HepG2 (cell line): ENCODE measurements around the gene LSM2. TPM values are rescaled to one million over a fixed set of nuclear protein-coding genes. Genes with fewer than 3 reads are reported as not detected.

Experiments used
- CBX2 ChIP-seq, 2 experiments: fragments of 200-600 bp in 1 of 2; sonication (generic); formaldehyde crosslinking in 1 of 2; IDR thresholded peaks; 2 replicates each; pipeline versions ENCODE4 v1.7.0 to v1.8.1; 2018 to 2022; ENCODE audit warnings: low read depth in 2 of 2, low read length in 1 of 2, mild to moderate bottlenecking in 1 of 2, missing genetic modification reagents in 1 of 2
- FOXA1 ChIP-seq, 2 experiments: fragments of 450-650 bp in 1 of 2; sonication (generic) in 1 of 2; formaldehyde crosslinking in 1 of 2; IDR thresholded peaks; 2 replicates each; pipeline versions ENCODE4 v1.4.0 to v1.6.1; 2016 to 2020; ENCODE audit warnings: missing genetic modification reagents in 1 of 2
- HHEX ChIP-seq: IDR thresholded peaks from 2 replicates; pipeline ENCODE4 v1.6.1; 2016; ENCODE audit warnings: control low read depth
- JUNB ChIP-seq: sonication (generic); formaldehyde crosslinking; IDR thresholded peaks from 2 replicates; pipeline ENCODE4 v1.8.0; 2022; ENCODE audit warnings: missing genetic modification reagents, mild to moderate bottlenecking, borderline replicate concordance
- MIXL1 ChIP-seq: IDR thresholded peaks from 2 replicates; pipeline ENCODE4 v1.6.1; 2016
- NKX3-1 ChIP-seq: sonication (generic); formaldehyde crosslinking; IDR thresholded peaks from 2 replicates; pipeline ENCODE4 v1.5.0; 2020; ENCODE audit warnings: missing genetic modification reagents
- NONO ChIP-seq, 2 experiments: fragments of 450-650 bp in 1 of 2; sonication (generic) in 1 of 2; formaldehyde crosslinking in 1 of 2; IDR thresholded peaks in 1 of 2; conservative IDR thresholded peaks in 1 of 2; 2 replicates each; pipeline versions ENCODE4 v1.6.1 to v1.8.0; 2017 to 2022; ENCODE audit warnings: mild to moderate bottlenecking in 1 of 2, missing genetic modification reagents in 1 of 2, moderate library complexity in 1 of 2
- ONECUT2 ChIP-seq: sonication (generic); formaldehyde crosslinking; IDR thresholded peaks from 2 replicates; pipeline ENCODE4 v1.4.0; 2020; ENCODE audit warnings: missing genetic modification reagents
- SIN3B ChIP-seq: fragments of 150-350 bp; IDR thresholded peaks from 2 replicates; pipeline ENCODE4 v1.6.1; 2014; ENCODE audit warnings: low read length
- SYNCRIP ChIP-seq: fragments of 200-400 bp; formaldehyde crosslinking; IDR thresholded peaks from 2 replicates; pipeline ENCODE4 v1.6.1; 2018; ENCODE audit warnings: mild to moderate bottlenecking, low read depth, low read length; ENCODE audit not compliant: insufficient read depth
- ZNF446 ChIP-seq: sonication (generic); formaldehyde crosslinking; IDR thresholded peaks from 2 replicates; pipeline ENCODE4 v1.5.0; 2020; ENCODE audit warnings: mild to moderate bottlenecking, missing genetic modification reagents
- ZNF598 ChIP-seq: sonication (generic); formaldehyde crosslinking; IDR thresholded peaks from 2 replicates; pipeline ENCODE4 v1.5.1; 2020; ENCODE audit warnings: mild to moderate bottlenecking, missing genetic modification reagents, borderline replicate concordance
- ZNF883 ChIP-seq: sonication (generic); formaldehyde crosslinking; IDR thresholded peaks from 2 replicates; pipeline ENCODE4 v1.5.1; 2020; ENCODE audit warnings: mild to moderate bottlenecking, missing genetic modification reagents; ENCODE audit errors: not compliant biosample characterization
- ZSCAN22 ChIP-seq: sonication (generic); formaldehyde crosslinking; IDR thresholded peaks from 2 replicates; pipeline ENCODE4 v1.4.0; 2020; ENCODE audit warnings: mild to moderate bottlenecking, missing genetic modification reagents
- polyA plus RNA-seq, 8 experiments: library from polyadenylated mRNA; depleted of rRNA in 3 of 8; stranded (reverse) in 7 of 8; unstranded in 1 of 8; fragments of >200 nt; fragmentation: Illumina TruSeq in 4 of 8; extraction: Trizol in 4 of 8; gene quantifications; 2 replicates each; pipeline versions ENCODE4 v1.2.1 to v1.2.3, GENCODE V29; 2011 to 2016; ENCODE audit warnings: low read depth in 4 of 8, missing spikeins in 1 of 8, mixed read lengths in 1 of 8; ENCODE audit not compliant: insufficient read depth in 1 of 8
- total RNA-seq, 5 experiments: library from RNA; depleted of rRNA; stranded (reverse); fragments of >200 nt; fragmentation: Illumina TruSeq; extraction: Trizol; gene quantifications; 2 replicates each; pipeline ENCODE4 v1.2.3, GENCODE V29; 2016; ENCODE audit warnings: low read depth in 1 of 5
- TF ChIP-seq, protein P1 (sequence below): sonication (generic); formaldehyde crosslinking; IDR thresholded peaks from 2 replicates; pipeline ENCODE4 v1.5.0; 2020; ENCODE audit warnings: mild to moderate bottlenecking, missing genetic modification reagents
- TF ChIP-seq, protein P2 (sequence below): IDR thresholded peaks from 2 replicates; pipeline ENCODE4 v1.6.1; 2016; ENCODE audit warnings: mild to moderate bottlenecking
- TF ChIP-seq, protein P3 (sequence below): IDR thresholded peaks from 2 replicates; pipeline ENCODE4 v1.6.1; 2012; ENCODE audit warnings: inconsistent platforms
- TF ChIP-seq, protein P4 (sequence below): sonication (generic); formaldehyde crosslinking; IDR thresholded peaks from 2 replicates; pipeline ENCODE4 v1.4.0; 2020; ENCODE audit warnings: mild to moderate bottlenecking, missing genetic modification reagents
- TF ChIP-seq, protein P5 (sequence below): sonication (generic); formaldehyde crosslinking; IDR thresholded peaks from 2 replicates; pipeline ENCODE4 v1.9.0; 2021; ENCODE audit warnings: missing genetic modification reagents, borderline replicate concordance

Gene LSM2
- total and polyA plus RNA-seq, 2 of the 13 experiments (the other 11 are each of a cell fraction or from before 2014, with no cell fraction given): 69.4 to 90.5 TPM

DNA sequence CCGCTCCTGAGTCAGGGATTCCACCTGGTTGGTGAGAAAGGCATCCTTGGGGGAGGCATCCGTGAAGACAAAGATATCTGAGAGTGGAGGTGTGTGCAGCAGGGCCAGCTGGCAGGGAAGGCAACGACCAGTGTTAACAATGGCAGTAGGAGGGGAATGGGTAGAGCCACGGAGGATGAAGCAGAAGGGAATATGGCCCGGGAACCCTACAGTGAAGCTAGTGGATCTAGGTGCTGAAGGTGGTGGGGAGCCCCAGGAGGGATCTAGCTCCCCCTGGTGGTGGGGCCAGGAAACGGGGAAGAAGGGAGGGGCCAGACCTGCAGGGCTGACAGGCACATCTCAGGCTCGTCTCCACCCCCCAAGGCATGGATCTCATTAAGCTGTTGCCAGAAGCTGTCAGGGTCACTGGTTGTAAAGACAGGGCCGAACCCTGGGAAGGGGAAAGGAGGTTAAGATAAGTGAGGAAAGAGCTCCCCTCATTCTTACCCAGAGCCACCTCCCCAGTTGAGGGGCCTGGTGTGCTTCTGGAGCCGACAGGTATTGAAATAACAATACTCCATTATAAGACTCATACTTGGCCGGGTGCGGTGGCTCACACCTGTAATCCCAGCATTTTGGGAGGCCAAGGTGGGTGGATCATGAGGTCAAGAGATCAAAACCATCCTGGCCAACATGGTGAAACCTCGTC lies 36.9 kb downstream of the LSM2 start (continued):
- TF ChIP-seq, protein P1, sequence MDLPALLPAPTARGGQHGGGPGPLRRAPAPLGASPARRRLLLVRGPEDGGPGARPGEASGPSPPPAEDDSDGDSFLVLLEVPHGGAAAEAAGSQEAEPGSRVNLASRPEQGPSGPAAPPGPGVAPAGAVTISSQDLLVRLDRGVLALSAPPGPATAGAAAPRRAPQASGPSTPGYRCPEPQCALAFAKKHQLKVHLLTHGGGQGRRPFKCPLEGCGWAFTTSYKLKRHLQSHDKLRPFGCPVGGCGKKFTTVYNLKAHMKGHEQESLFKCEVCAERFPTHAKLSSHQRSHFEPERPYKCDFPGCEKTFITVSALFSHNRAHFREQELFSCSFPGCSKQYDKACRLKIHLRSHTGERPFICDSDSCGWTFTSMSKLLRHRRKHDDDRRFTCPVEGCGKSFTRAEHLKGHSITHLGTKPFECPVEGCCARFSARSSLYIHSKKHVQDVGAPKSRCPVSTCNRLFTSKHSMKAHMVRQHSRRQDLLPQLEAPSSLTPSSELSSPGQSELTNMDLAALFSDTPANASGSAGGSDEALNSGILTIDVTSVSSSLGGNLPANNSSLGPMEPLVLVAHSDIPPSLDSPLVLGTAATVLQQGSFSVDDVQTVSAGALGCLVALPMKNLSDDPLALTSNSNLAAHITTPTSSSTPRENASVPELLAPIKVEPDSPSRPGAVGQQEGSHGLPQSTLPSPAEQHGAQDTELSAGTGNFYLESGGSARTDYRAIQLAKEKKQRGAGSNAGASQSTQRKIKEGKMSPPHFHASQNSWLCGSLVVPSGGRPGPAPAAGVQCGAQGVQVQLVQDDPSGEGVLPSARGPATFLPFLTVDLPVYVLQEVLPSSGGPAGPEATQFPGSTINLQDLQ (CRISPR knock-in tag): no peak
- no peak for TF ChIP-seq FOXA1 (IDR thresholded peaks at IDR 0.05)
- no peak for TF ChIP-seq FOXA1 (CRISPR knock-in tag; IDR thresholded peaks at IDR 0.05)
- TF ChIP-seq ZNF598: no peak
- TF ChIP-seq, protein P2, sequence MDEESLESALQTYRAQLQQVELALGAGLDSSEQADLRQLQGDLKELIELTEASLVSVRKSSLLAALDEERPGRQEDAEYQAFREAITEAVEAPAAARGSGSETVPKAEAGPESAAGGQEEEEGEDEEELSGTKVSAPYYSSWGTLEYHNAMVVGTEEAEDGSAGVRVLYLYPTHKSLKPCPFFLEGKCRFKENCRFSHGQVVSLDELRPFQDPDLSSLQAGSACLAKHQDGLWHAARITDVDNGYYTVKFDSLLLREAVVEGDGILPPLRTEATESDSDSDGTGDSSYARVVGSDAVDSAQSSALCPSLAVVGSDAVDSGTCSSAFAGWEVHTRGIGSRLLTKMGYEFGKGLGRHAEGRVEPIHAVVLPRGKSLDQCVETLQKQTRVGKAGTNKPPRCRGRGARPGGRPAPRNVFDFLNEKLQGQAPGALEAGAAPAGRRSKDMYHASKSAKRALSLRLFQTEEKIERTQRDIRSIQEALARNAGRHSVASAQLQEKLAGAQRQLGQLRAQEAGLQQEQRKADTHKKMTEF (CRISPR knock-in tag): peak; percentile 58; the same call in 1 of the 2 replicates
- TF ChIP-seq JUNB (CRISPR knock-in tag): no peak
- no peak for TF ChIP-seq SIN3B
- TF ChIP-seq, protein P3, sequence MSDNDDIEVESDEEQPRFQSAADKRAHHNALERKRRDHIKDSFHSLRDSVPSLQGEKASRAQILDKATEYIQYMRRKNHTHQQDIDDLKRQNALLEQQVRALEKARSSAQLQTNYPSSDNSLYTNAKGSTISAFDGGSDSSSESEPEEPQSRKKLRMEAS: no peak; the same call in 1 of the 2 replicates
- TF ChIP-seq SYNCRIP: no peak
- peak; percentile 59; the same call in 1 of the 2 replicates for TF ChIP-seq MIXL1
- TF ChIP-seq ZSCAN22 (CRISPR knock-in tag): no peak
- TF ChIP-seq NKX3-1 (CRISPR knock-in tag): no peak
- no peak for TF ChIP-seq HHEX
- no peak for TF ChIP-seq NONO (IDR thresholded peaks at IDR 0.05)
- no peak for TF ChIP-seq NONO (CRISPR knock-in tag; conservative IDR thresholded peaks at IDR 0.05)
- no peak for TF ChIP-seq ZNF446 (CRISPR knock-in tag)
- no peak for TF ChIP-seq CBX2 (IDR thresholded peaks at IDR 0.05; ENCODE audit: low read depth, low read length)
- TF ChIP-seq CBX2 (CRISPR knock-in tag; IDR thresholded peaks at IDR 0.05; ENCODE audit: low read depth): no peak
- TF ChIP-seq, protein P4, sequence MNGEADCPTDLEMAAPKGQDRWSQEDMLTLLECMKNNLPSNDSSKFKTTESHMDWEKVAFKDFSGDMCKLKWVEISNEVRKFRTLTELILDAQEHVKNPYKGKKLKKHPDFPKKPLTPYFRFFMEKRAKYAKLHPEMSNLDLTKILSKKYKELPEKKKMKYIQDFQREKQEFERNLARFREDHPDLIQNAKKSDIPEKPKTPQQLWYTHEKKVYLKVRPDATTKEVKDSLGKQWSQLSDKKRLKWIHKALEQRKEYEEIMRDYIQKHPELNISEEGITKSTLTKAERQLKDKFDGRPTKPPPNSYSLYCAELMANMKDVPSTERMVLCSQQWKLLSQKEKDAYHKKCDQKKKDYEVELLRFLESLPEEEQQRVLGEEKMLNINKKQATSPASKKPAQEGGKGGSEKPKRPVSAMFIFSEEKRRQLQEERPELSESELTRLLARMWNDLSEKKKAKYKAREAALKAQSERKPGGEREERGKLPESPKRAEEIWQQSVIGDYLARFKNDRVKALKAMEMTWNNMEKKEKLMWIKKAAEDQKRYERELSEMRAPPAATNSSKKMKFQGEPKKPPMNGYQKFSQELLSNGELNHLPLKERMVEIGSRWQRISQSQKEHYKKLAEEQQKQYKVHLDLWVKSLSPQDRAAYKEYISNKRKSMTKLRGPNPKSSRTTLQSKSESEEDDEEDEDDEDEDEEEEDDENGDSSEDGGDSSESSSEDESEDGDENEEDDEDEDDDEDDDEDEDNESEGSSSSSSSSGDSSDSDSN: no peak
- peak; percentile 53 for TF ChIP-seq ZNF883 (CRISPR knock-in tag)
- no peak for TF ChIP-seq ONECUT2 (CRISPR knock-in tag)
- TF ChIP-seq, protein P5, sequence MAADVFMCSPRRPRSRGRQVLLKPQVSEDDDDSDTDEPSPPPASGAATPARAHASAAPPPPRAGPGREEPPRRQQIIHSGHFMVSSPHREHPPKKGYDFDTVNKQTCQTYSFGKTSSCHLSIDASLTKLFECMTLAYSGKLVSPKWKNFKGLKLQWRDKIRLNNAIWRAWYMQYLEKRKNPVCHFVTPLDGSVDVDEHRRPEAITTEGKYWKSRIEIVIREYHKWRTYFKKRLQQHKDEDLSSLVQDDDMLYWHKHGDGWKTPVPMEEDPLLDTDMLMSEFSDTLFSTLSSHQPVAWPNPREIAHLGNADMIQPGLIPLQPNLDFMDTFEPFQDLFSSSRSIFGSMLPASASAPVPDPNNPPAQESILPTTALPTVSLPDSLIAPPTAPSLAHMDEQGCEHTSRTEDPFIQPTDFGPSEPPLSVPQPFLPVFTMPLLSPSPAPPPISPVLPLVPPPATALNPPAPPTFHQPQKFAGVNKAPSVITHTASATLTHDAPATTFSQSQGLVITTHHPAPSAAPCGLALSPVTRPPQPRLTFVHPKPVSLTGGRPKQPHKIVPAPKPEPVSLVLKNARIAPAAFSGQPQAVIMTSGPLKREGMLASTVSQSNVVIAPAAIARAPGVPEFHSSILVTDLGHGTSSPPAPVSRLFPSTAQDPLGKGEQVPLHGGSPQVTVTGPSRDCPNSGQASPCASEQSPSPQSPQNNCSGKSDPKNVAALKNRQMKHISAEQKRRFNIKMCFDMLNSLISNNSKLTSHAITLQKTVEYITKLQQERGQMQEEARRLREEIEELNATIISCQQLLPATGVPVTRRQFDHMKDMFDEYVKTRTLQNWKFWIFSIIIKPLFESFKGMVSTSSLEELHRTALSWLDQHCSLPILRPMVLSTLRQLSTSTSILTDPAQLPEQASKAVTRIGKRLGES (CRISPR knock-in tag): no peak
